GM12878 (cell line): Measurements from ENCODE around the gene UST. TPM values are rescaled to one million over a fixed set of nuclear protein-coding genes. Genes with fewer than 3 reads are reported as not detected.

ENCODE experiments used
- ATAC-seq: fragments of 200-7000 bp; cut with Tn5 transposase; 3 replicates; pipeline ENCODE4 v1.9.1; 2020; ENCODE audit warnings: mild to moderate bottlenecking, moderate library complexity
- BruUV-seq: library from RNA; stranded (reverse); fragments of 400-500 nt; replicated peaks from 2 replicates; lab custom pipeline; 2021; lab: Mats Ljungman, UMichigan
- CTCF ChIA-PET: fragments of 300-600 bp; sonication (Branson Sonifier 250); formaldehyde crosslinking; extraction: SDS; loops from one replicate; lab custom pipeline; 2021; ENCODE audit warnings: inconsistent platforms; lab: Yijun Ruan, JAX
- POLR2A ChIA-PET: fragments of 350-600 bp; formaldehyde crosslinking; extraction: SDS; loops from one replicate; lab custom pipeline; 2021; ENCODE audit warnings: inconsistent platforms; lab: Charles Lee
- RAD21 ChIA-PET: fragments of 300-600 bp; sonication (Branson Sonifier 250); formaldehyde crosslinking; loops from one replicate; lab custom pipeline; 2023; ENCODE audit warnings: antibody characterized with exemption; ENCODE audit not compliant: unreplicated experiment; lab: Charles Lee
- SMC1A ChIA-PET: fragments of 300-600 bp; sonication (Branson Sonifier 250); formaldehyde crosslinking; loops from one replicate; lab custom pipeline; 2023; ENCODE audit not compliant: unreplicated experiment, uncharacterized antibody; lab: Charles Lee
- DNase-seq: peaks from one replicate; pipeline ENCODE4 v3.0.0-alpha.2; 2011; ENCODE audit warnings: low read depth, low spot score
- FAIRE-seq: peaks from 3 replicates; lab custom pipeline; 2011; peaks lifted over from hg19 to GRCh38; lab: Jason Lieb, UNC
- H2AFZ ChIP-seq: 2 replicates; pipeline ENCODE4 v1.6.0; 2011; ENCODE audit warnings: low read depth, low read length, control low read depth; ENCODE audit not compliant: control insufficient read depth
- H3K27ac ChIP-seq: 2 replicates; pipeline ENCODE4 v1.5.1; 2011; ENCODE audit warnings: control low read depth; ENCODE audit not compliant: control insufficient read depth, insufficient read depth
- H3K27me3 ChIP-seq, 2 experiments: replicated peaks in 1 of 2; 2 replicates each; pipeline versions ENCODE4 v1.6.0 to v1.6.1; 2011; ENCODE audit warnings: low read length in 1 of 2; ENCODE audit not compliant: control insufficient read depth in 2 of 2, insufficient read depth in 2 of 2
- H3K36me3 ChIP-seq, 2 experiments: 2 replicates each; pipeline ENCODE4 v1.5.1; 2011; ENCODE audit warnings: low read length in 1 of 2; ENCODE audit not compliant: control insufficient read depth in 2 of 2, insufficient read depth in 2 of 2
- H3K4me1 ChIP-seq: 2 replicates; pipeline ENCODE4 v1.6.1; 2011; ENCODE audit warnings: mild to moderate bottlenecking, low read length, moderate library complexity, mixed read lengths; ENCODE audit not compliant: control insufficient read depth, insufficient read depth
- H3K4me2 ChIP-seq: 2 replicates; pipeline ENCODE4 v1.6.0; 2011; ENCODE audit warnings: control low read depth; ENCODE audit not compliant: control insufficient read depth, insufficient read depth
- H3K4me3 ChIP-seq: fragments of 200-600 bp; sonication (generic); 2 replicates; pipeline ENCODE4 v1.5.1; 2016
- H3K79me2 ChIP-seq: 2 replicates; pipeline ENCODE4 v1.6.0; 2011; ENCODE audit warnings: low read length; ENCODE audit not compliant: control insufficient read depth, insufficient read depth
- H3K9ac ChIP-seq: 2 replicates; pipeline ENCODE4 v1.8.0; 2011; ENCODE audit warnings: low read length, control low read depth, mixed read lengths; ENCODE audit not compliant: control insufficient read depth, insufficient read depth
- H3K9me3 ChIP-seq: replicated peaks from 3 replicates; pipeline ENCODE4 v1.5.1; 2011; ENCODE audit warnings: mild to moderate bottlenecking, low read length; ENCODE audit not compliant: control insufficient read depth, insufficient read depth
- H4K20me1 ChIP-seq: 2 replicates; pipeline ENCODE4 v1.6.0; 2011; ENCODE audit not compliant: control insufficient read depth, insufficient read depth
- ATF7 ChIP-seq: fragments of 450-650 bp; IDR thresholded peaks from 2 replicates; pipeline ENCODE4 v1.6.1; 2016; ENCODE audit warnings: low read depth, mild to moderate bottlenecking
- BCL11A ChIP-seq: IDR thresholded peaks from 2 replicates; pipeline ENCODE4 v1.6.1; 2011; ENCODE audit warnings: low read depth, low read length
- BCLAF1 ChIP-seq: fragments of 450-650 bp; IDR thresholded peaks from 2 replicates; pipeline ENCODE4 v1.6.1; 2017; ENCODE audit warnings: antibody characterized with exemption, mild to moderate bottlenecking, moderate library complexity
- CHD1 ChIP-seq: IDR thresholded peaks from 2 replicates; pipeline ENCODE4 v1.6.1; 2012; ENCODE audit warnings: low read depth, low read length, improper control_type of control experiment
- CHD2 ChIP-seq: IDR thresholded peaks from 2 replicates; pipeline ENCODE4 v1.6.1; 2011; ENCODE audit warnings: low read depth, low read length, improper control_type of control experiment, borderline replicate concordance
- ELK1 ChIP-seq: IDR thresholded peaks from 2 replicates; pipeline ENCODE4 v1.6.1; 2012; ENCODE audit warnings: low read depth, low read length, improper control_type of control experiment
- HDGF ChIP-seq: fragments of 450-650 bp; IDR thresholded peaks from 2 replicates; pipeline ENCODE4 v1.6.1; 2016; ENCODE audit warnings: antibody characterized with exemption
- JUNB ChIP-seq: IDR thresholded peaks from 2 replicates; pipeline ENCODE4 v1.6.1; 2016; ENCODE audit warnings: antibody characterized with exemption, mild to moderate bottlenecking
- MEF2B ChIP-seq: fragments of 450-650 bp; IDR thresholded peaks from 2 replicates; pipeline ENCODE4 v1.6.1; 2018; ENCODE audit warnings: mild to moderate bottlenecking, moderate library complexity; ENCODE audit not compliant: partially characterized antibody, poor library complexity, severe bottlenecking
- NFXL1 ChIP-seq: fragments of 450-650 bp; IDR thresholded peaks from 2 replicates; pipeline ENCODE4 v1.6.1; 2017; ENCODE audit warnings: antibody characterized with exemption, mild to moderate bottlenecking, borderline replicate concordance
- POU2F2 ChIP-seq: IDR thresholded peaks from 3 replicates; pipeline ENCODE4 v1.6.1; 2011; ENCODE audit warnings: low read depth, mild to moderate bottlenecking, low read length, borderline replicate concordance
- RUNX3 ChIP-seq: IDR thresholded peaks from 2 replicates; pipeline ENCODE4 v1.6.1; 2012; ENCODE audit warnings: low read length, inconsistent platforms
- SUZ12 ChIP-seq: fragments of 200-600 bp; sonication (generic); IDR thresholded peaks from one replicate; pipeline ENCODE4 v1.6.1; 2018; ENCODE audit warnings: antibody characterized with exemption, mild to moderate bottlenecking; ENCODE audit not compliant: unreplicated experiment
- TAF1 ChIP-seq: IDR thresholded peaks from 2 replicates; pipeline ENCODE4 v1.6.1; 2011; ENCODE audit warnings: mild to moderate bottlenecking, low read depth, low read length, borderline replicate concordance
- TCF12 ChIP-seq: IDR thresholded peaks from 2 replicates; pipeline ENCODE4 v1.6.1; 2011; ENCODE audit warnings: low read depth, mild to moderate bottlenecking, low read length
- TCF7 ChIP-seq: IDR thresholded peaks from 2 replicates; pipeline ENCODE4 v1.6.1; 2014; ENCODE audit warnings: antibody characterized with exemption, borderline replicate concordance
- ZNF274 ChIP-seq: IDR thresholded peaks from one replicate; pipeline ENCODE4 v1.8.0; 2011; ENCODE audit not compliant: insufficient read length, insufficient read depth
- WGBS: methylation state at CpG from one replicate; pipeline ENCODE4 v1.1.6; 2016; ENCODE audit warnings: low lambda C conversion rate; ENCODE audit not compliant: insufficient replicate concordance, insufficient coverage; ENCODE audit errors: missing lambda C conversion rate; 5-methylcytosine and 5-hydroxymethylcytosine counted together
- in situ Hi-C: fragments of 300-500 bp; cut with MboI; formaldehyde crosslinking; loops from 9 replicates; pipeline ENCODE4 v1.14.3; 2018; ENCODE audit warnings: mixed read lengths
- intact Hi-C: fragments of 100-400 bp; cut with micrococcal nuclease; formaldehyde crosslinking; loops from one replicate; pipeline ENCODE4 v1.14.2; 2022; ENCODE audit not compliant: unreplicated experiment
- polyA plus RNA-seq, 11 experiments: library from polyadenylated mRNA; depleted of rRNA in 4 of 11; unstranded in 6 of 11; stranded (reverse) in 5 of 11; fragments of >200 nt; fragmentation: Nextera tagmentation in 4 of 11; fragmentation: Illumina TruSeq in 1 of 11; extraction: Ambion mirVana in 4 of 11; extraction: Trizol in 1 of 11; gene quantifications; 1 replicate in 1 of 11; 2 replicates in 10 of 11; pipeline versions ENCODE4 v1.2.1 to v1.2.3, GENCODE V29; 2011 to 2016; ENCODE audit warnings: inconsistent platforms in 2 of 11, missing spikeins in 2 of 11, low read depth in 1 of 11
- total RNA-seq, 4 experiments: library from RNA; depleted of rRNA in 3 of 4; stranded (reverse); fragments of >200 nt in 3 of 4; fragmentation: Illumina TruSeq in 1 of 4; extraction: Trizol in 1 of 4; gene quantifications; 2 replicates each; pipeline versions ENCODE4 v1.2.1 to v1.2.3, GENCODE V29; 2013 to 2021

UST gene
- total and polyA plus RNA-seq, 10 of the 15 experiments (the other 5 are each of a cell fraction or from before 2014, with no cell fraction given), result 0.74 to 43.3 (median 2.2) TPM

- no peak for TF ChIP-seq CHD2
- no peak for TF ChIP-seq ZNF274
- TF ChIP-seq POU2F2, result no peak
- no peak for TF ChIP-seq JUNB
- TF ChIP-seq CHD1, result no peak
- TF ChIP-seq TAF1, result no peak
- TF ChIP-seq NFXL1, result no peak
- no peak for TF ChIP-seq SUZ12
- TF ChIP-seq RUNX3, result no peak
- TF ChIP-seq MEF2B, result no peak
- TF ChIP-seq ATF7, result no peak
- TF ChIP-seq HDGF, result no peak
Measured at GRCh38 chr6:149013586-149014344, 266.9 kb downstream of the UST start (continued).

- intact Hi-C loops (no loop called here), in situ Hi-C loops (no loop called here)
- Histone ChIP-seq H4K20me1 (no peaks in the 10 kb centered on the region), H3K36me3 (no peaks in the 10 kb centered on the region), H3K4me2 (no peak overlapping the region), H3K9ac (no peak overlapping the region), H3K4me3 (no peak overlapping the region), H3K27me3 (no peaks in the 10 kb centered on the region; a peak in 1 of 4 replicates), H3K9me3 (no peaks in the 10 kb centered on the region), H2AFZ (no peak overlapping the region), H3K79me2 (no peaks in the 10 kb centered on the region), H3K27ac (no peak overlapping the region), H3K4me1 (no peaks in the 10 kb centered on the region)
- no peak for FAIRE-seq
- POLR2A ChIA-PET, result no interaction called here
- BruUV-seq, result no TSS peak
- no peak; the same call in 2 of the 3 replicates for ATAC-seq
- WGBS, result 40% methylated on average over 7 of the region's 7 CpGs
- RAD21 ChIA-PET, result no interaction called here
- SMC1A ChIA-PET, result no interaction called here
- CTCF ChIA-PET, result interaction anchor here (0.6 kb wide), 1 partner anchor 266 kb away, joined by 3 read pairs; no protein-coding TSS in a partner anchor
- no peak for DNase-seq
- TF ChIP-seq TCF7 (no peak), BCL11A (no peak), TAF1 (no peak), BCLAF1 (no peak), ELK1 (no peak), TCF12 (no peak)
Measured at GRCh38 chr6:149014631-149015534, 268.1 kb downstream of the UST start.
